Smooth muscle cell (in vitro differentiated cells): ENCODE data around the gene EVPLL. TPM values are rescaled to one million over a fixed set of nuclear protein-coding genes. Genes with fewer than 3 reads are reported as not detected.

Experiments used
- DNase-seq: peaks from one replicate; lab custom pipeline; 2025; ENCODE audit not compliant: unreplicated experiment; lab: John Stamatoyannopoulos, UW
- H2AFZ ChIP-seq: fragments of 200-600 bp; sonication (generic); 2 replicates; pipeline ENCODE4 v1.6.0; 2016; ENCODE audit warnings: antibody characterized with exemption, low read depth, mild to moderate bottlenecking
- H3F3A ChIP-seq: fragments of 200-600 bp; sonication (generic); 2 replicates; pipeline ENCODE4 v1.6.0; 2017; ENCODE audit warnings: antibody characterized with exemption, low read depth
- H3K27ac ChIP-seq: fragments of 200-600 bp; sonication (generic); 2 replicates; pipeline ENCODE4 v1.5.1; 2016; ENCODE audit warnings: low read depth, mild to moderate bottlenecking
- H3K27me3 ChIP-seq: fragments of 200-600 bp; sonication (generic); 2 replicates; pipeline ENCODE4 v1.6.1; 2016; ENCODE audit warnings: low read depth, mild to moderate bottlenecking
- H3K36me3 ChIP-seq: fragments of 200-600 bp; sonication (generic); 2 replicates; pipeline ENCODE4 v1.5.1; 2016; ENCODE audit warnings: low read depth
- H3K4me1 ChIP-seq: fragments of 200-600 bp; sonication (generic); 2 replicates; pipeline ENCODE4 v1.5.1; 2016; ENCODE audit warnings: low read depth
- H3K4me2 ChIP-seq: fragments of 200-600 bp; sonication (generic); 2 replicates; pipeline ENCODE4 v1.6.0; 2016; ENCODE audit warnings: mild to moderate bottlenecking
- H3K4me3 ChIP-seq: fragments of 200-600 bp; sonication (generic); 2 replicates; pipeline ENCODE4 v1.5.1; 2016; ENCODE audit warnings: mild to moderate bottlenecking
- H3K79me2 ChIP-seq: fragments of 200-600 bp; sonication (generic); 2 replicates; pipeline ENCODE4 v1.6.0; 2016; ENCODE audit warnings: low read depth, mild to moderate bottlenecking
- H3K9ac ChIP-seq: fragments of 200-600 bp; sonication (generic); 2 replicates; pipeline ENCODE4 v1.6.0; 2016; ENCODE audit warnings: low read depth
- H3K9me3 ChIP-seq: fragments of 200-600 bp; sonication (generic); replicated peaks from 2 replicates; pipeline ENCODE4 v1.5.1; 2016; ENCODE audit warnings: low read depth
- H4K20me1 ChIP-seq: fragments of 200-600 bp; sonication (generic); 2 replicates; pipeline ENCODE4 v1.6.0; 2016; ENCODE audit warnings: low read depth
- CTCF ChIP-seq: fragments of 200-600 bp; sonication (generic); IDR thresholded peaks from 2 replicates; pipeline ENCODE4 v1.5.1; 2017; ENCODE audit warnings: borderline replicate concordance, mild to moderate bottlenecking, antibody characterized with exemption; ENCODE audit not compliant: insufficient read depth, poor library complexity, severe bottlenecking
- WGBS: methylation state at CpG from one replicate; pipeline ENCODE4 v1.1.7; 2016; ENCODE audit warnings: low lambda C conversion rate; 5-methylcytosine and 5-hydroxymethylcytosine counted together
- polyA plus RNA-seq: library from polyadenylated mRNA; unstranded; fragments of >200 nt; fragmentation: Nextera tagmentation; extraction: Ambion mirVana; gene quantifications from 2 replicates; pipeline ENCODE4 v1.2.1, GENCODE V29; 2016
- total RNA-seq: library from RNA; depleted of rRNA; stranded (reverse); fragments of >200 nt; gene quantifications from 2 replicates; pipeline ENCODE4 v1.2.3, GENCODE V29; 2014

Gene EVPLL
- not detected in 2 replicates for total RNA-seq
- not detected in 2 replicates for polyA plus RNA-seq

GRCh38 chr17:18377437-18378204, at the start of gene EVPLL:
Gene EVPLL (plus strand): TSS chr17:18377778. CDS start chr17:18380938, 3,160 bp downstream.
- TF ChIP-seq CTCF = no peak
- H3K79me2 ChIP-seq = no peaks in the 10 kb centered on the region
- no peaks in the 10 kb centered on the region for H3F3A ChIP-seq
- no peak within 1 kb of the TSS for H2AFZ ChIP-seq
- no peaks in the 10 kb centered on the region for H3K9me3 ChIP-seq
- no peak within 1 kb of the TSS for H3K9ac ChIP-seq
- H3K4me2 ChIP-seq = peak within 1 kb of the TSS; percentile 21
- no peaks in the 10 kb centered on the region for H3K4me1 ChIP-seq
- H3K36me3 ChIP-seq = no peaks in the 10 kb centered on the region
- no peak within 1 kb of the TSS for H3K27ac ChIP-seq
- WGBS = 62% methylated on average over 20 of the region's 20 CpGs
- DNase-seq = no peak
- no peak within 1 kb of the TSS for H3K4me3 ChIP-seq
- H4K20me1 ChIP-seq = no peaks in the 10 kb centered on the region
- H3K27me3 ChIP-seq = no peaks in the 10 kb centered on the region

- Histone ChIP-seq H3K9ac (no peak overlapping the region), H2AFZ (no peak overlapping the region), H3K36me3 (no peaks in the 10 kb centered on the region), H3K9me3 (no peaks in the 10 kb centered on the region), H3K4me3 (no peak overlapping the region), H3F3A (no peaks in the 10 kb centered on the region), H3K27me3 (no peaks in the 10 kb centered on the region), H3K4me1 (no peaks in the 10 kb centered on the region), H3K27ac (no peak overlapping the region), H3K4me2 (no peak overlapping the region), H3K79me2 (no peaks in the 10 kb centered on the region), H4K20me1 (peaks cover 14% of the 10 kb centered on the region)
- 100% methylated on average over 9 of the region's 9 CpGs for WGBS
- no peak for DNase-seq
- no peak for TF ChIP-seq CTCF
Observed at GRCh38 chr17:18328643-18329204, 48.9 kb upstream of the EVPLL start.

GRCh38 chr17:18331879-18332278, 45.7 kb upstream of the EVPLL start:
- Histone ChIP-seq H3K4me3 (no peak overlapping the region), H3K4me2 (no peak overlapping the region), H3K9me3 (no peaks in the 10 kb centered on the region), H3K27me3 (no peaks in the 10 kb centered on the region), H3K4me1 (no peaks in the 10 kb centered on the region), H4K20me1 (peaks cover 7% of the 10 kb centered on the region), H2AFZ (no peak overlapping the region), H3K79me2 (no peaks in the 10 kb centered on the region), H3K9ac (no peak overlapping the region), H3K27ac (no peak overlapping the region), H3F3A (no peaks in the 10 kb centered on the region), H3K36me3 (no peaks in the 10 kb centered on the region)
- no peak for DNase-seq
- no peak for TF ChIP-seq CTCF
- 99% methylated on average over 9 of the region's 9 CpGs for WGBS
